Measurements from ENCODE around the gene KAT8.
"Not testable (repeated sequence)": the region's sequence is repeated elsewhere in the genome, so short reads cannot be mapped to it uniquely, and the experiment has no call there.

Gene KAT8

GRCh38 chr16:31143694-31144148 lies 26.3 kb downstream of the KAT8 start:
- no peak for TF ChIP-seq CTCF (conservative IDR thresholded peaks at IDR 0.05; ENCODE audit: control insufficient read depth, insufficient read depth, low read depth, low read length)
- no peak for DNase-seq (ENCODE audit: low read depth)
- H3K4me3 ChIP-seq (ENCODE audit: control insufficient read depth, low read depth, low read length), result no peak overlapping the region

- not testable (repeated sequence) for H3K4me3 ChIP-seq (ENCODE audit: control insufficient read depth, low read depth, low read length)
- peak; percentile 47 for DNase-seq (ENCODE audit: low read depth)
These were observed 27.0 kb downstream of the KAT8 start for GRCh38 chr16:31144418-31144817.

- TF ChIP-seq CTCF (conservative IDR thresholded peaks at IDR 0.05; ENCODE audit: control insufficient read depth, insufficient read depth, low read depth, low read length), result no peak
- H3K4me3 ChIP-seq (ENCODE audit: control insufficient read depth, low read depth, low read length), result no peak overlapping the region
- no peak for DNase-seq (ENCODE audit: low read depth)
These were observed 28.0 kb downstream of the KAT8 start for GRCh38 chr16:31145398-31145990.

GRCh38 chr16:31147574-31147973 lies 30.1 kb downstream of the KAT8 start:
- TF ChIP-seq CTCF (conservative IDR thresholded peaks at IDR 0.05; ENCODE audit: control insufficient read depth, insufficient read depth, low read depth, low read length), result no peak
- no peak for DNase-seq (ENCODE audit: low read depth)
- no peak overlapping the region for H3K4me3 ChIP-seq (ENCODE audit: control insufficient read depth, low read depth, low read length)

GRCh38 chr16:31148281-31148728 lies 30.8 kb downstream of the KAT8 start:
- H3K4me3 ChIP-seq (ENCODE audit: control insufficient read depth, low read depth, low read length), result no peak overlapping the region
- no peak for TF ChIP-seq CTCF (conservative IDR thresholded peaks at IDR 0.05; ENCODE audit: control insufficient read depth, insufficient read depth, low read depth, low read length)

GRCh38 chr16:31148896-31149295 lies 31.4 kb downstream of the KAT8 start:
- no peak for DNase-seq (ENCODE audit: low read depth)
- H3K4me3 ChIP-seq (ENCODE audit: control insufficient read depth, low read depth, low read length), result no peak overlapping the region
- TF ChIP-seq CTCF (conservative IDR thresholded peaks at IDR 0.05; ENCODE audit: control insufficient read depth, insufficient read depth, low read depth, low read length), result no peak

More at GRCh38 chr16:31148281-31148728, 30.8 kb downstream of the KAT8 start:
- DNase-seq (ENCODE audit: low read depth), result no peak

GRCh38 chr16:31149332-31149731 lies 31.9 kb downstream of the KAT8 start:
- no peak for DNase-seq (ENCODE audit: low read depth)
- no peak for TF ChIP-seq CTCF (conservative IDR thresholded peaks at IDR 0.05; ENCODE audit: control insufficient read depth, insufficient read depth, low read depth, low read length)
- H3K4me3 ChIP-seq (ENCODE audit: control insufficient read depth, low read depth, low read length), result no peak overlapping the region
